Measurements from ENCODE around the gene DUOX1. TPM values are rescaled to one million over a fixed set of nuclear protein-coding genes. Genes with fewer than 3 reads are reported as not detected.

Gene DUOX1
- total and polyA plus RNA-seq, 12 donors, result 2.5 to 98.8 (median 23.6) TPM; not detected in 1

- H3K4me1 ChIP-seq (replicated peaks in 1 of 2), result peaks cover 0 to 13% of the 10 kb centered on the region in 2 donors
- no peak overlapping the region for H3K27ac ChIP-seq
- no peaks in the 10 kb centered on the region for H3K9me3 ChIP-seq (replicated peaks in 1 of 3)
- no peak for DNase-seq
- no peak overlapping the region for H3K4me3 ChIP-seq
- TF ChIP-seq CTCF (IDR thresholded peaks at IDR 0.05), result no peak
- TF ChIP-seq POLR2A (IDR thresholded peaks at IDR 0.05), result no peak
- WGBS, 4 donors, result 91 to 95% (median 92%) methylated on average over 6 to 10 of the region's 10 CpGs
- H3K27me3 ChIP-seq, result peaks cover 28% of the 10 kb centered on the region
- intact Hi-C loops (cut with DNase I), result no loop called here
- no peaks in the 10 kb centered on the region for H3K36me3 ChIP-seq (replicated peaks in 1 of 2)
Observed at GRCh38 chr15:45120081-45120972, 9.5 kb upstream of the DUOX1 start.

- Histone ChIP-seq H3K9me3 (replicated peaks in 1 of 3) (no peaks in the 10 kb centered on the region), H3K4me3 (no peak overlapping the region), H3K36me3 (replicated peaks in 1 of 2) (no peaks in the 10 kb centered on the region), H3K27ac (no peak overlapping the region), H3K4me1 (replicated peaks in 1 of 2) (peaks cover 0 to 13% of the 10 kb centered on the region in 2 donors), H3K27me3 (peaks cover 21% of the 10 kb centered on the region)
- no peak for DNase-seq
- TF ChIP-seq POLR2A (IDR thresholded peaks at IDR 0.05) (no peak), CTCF (IDR thresholded peaks at IDR 0.05) (no peak)
- intact Hi-C loops (cut with DNase I), result no loop called here
- WGBS, 4 donors, result 83 to 92% (median 89%) methylated on average over 3 of the region's 3 CpGs
Observed at GRCh38 chr15:45121020-45121419, 8.8 kb upstream of the DUOX1 start.

- Histone ChIP-seq H3K9me3 (replicated peaks in 1 of 3) (no peaks in the 10 kb centered on the region), H3K4me3 (no peak overlapping the region), H3K27ac (no peak overlapping the region), H3K4me1 (replicated peaks in 1 of 2) (peaks cover 0 to 10% of the 10 kb centered on the region in 2 donors), H3K36me3 (replicated peaks in 1 of 2) (no peaks in the 10 kb centered on the region), H3K27me3 (peaks cover 12% of the 10 kb centered on the region)
- 61 to 67% (median 63%) methylated on average over 9 of the region's 9 CpGs for WGBS, 4 donors
- intact Hi-C loops (cut with DNase I), result no loop called here
- no peak for TF ChIP-seq POLR2A (IDR thresholded peaks at IDR 0.05)
- TF ChIP-seq CTCF (IDR thresholded peaks at IDR 0.05), result no peak
- peak in 1 of 7 donors; percentile 29 for DNase-seq
Observed at GRCh38 chr15:45121706-45122417, 7.9 kb upstream of the DUOX1 start.

GRCh38 chr15:45122719-45123118 lies 7.1 kb upstream of the DUOX1 start:
- no peaks in the 10 kb centered on the region for H3K9me3 ChIP-seq (replicated peaks in 1 of 3)
- H3K4me3 ChIP-seq, result no peak overlapping the region
- H3K27me3 ChIP-seq, result peaks cover 4% of the 10 kb centered on the region
- H3K36me3 ChIP-seq (replicated peaks in 1 of 2), result no peaks in the 10 kb centered on the region
- intact Hi-C loops (cut with DNase I), result no loop called here
- H3K4me1 ChIP-seq (replicated peaks in 1 of 2), result peaks cover 0 to 2% of the 10 kb centered on the region in 2 donors
- WGBS, 4 donors, result 75 to 85% (median 81%) methylated on average over 7 of the region's 7 CpGs
- TF ChIP-seq CTCF (IDR thresholded peaks at IDR 0.05) (no peak), POLR2A (IDR thresholded peaks at IDR 0.05) (no peak)
- no peak overlapping the region for H3K27ac ChIP-seq
- DNase-seq, result no peak

Measured in adrenal gland (tissue), 12 donors.